GM21737 (cell line): Measurements from ENCODE around the gene NPR1.
"Not testable (repeated sequence)": the region's sequence is repeated elsewhere in the genome, so short reads cannot be mapped to it uniquely, and the experiment has no call there.

Source experiments
- ATAC-seq: cut with Tn5 transposase; IDR thresholded peaks from one replicate; pipeline ENCODE4 v1.9.1; 2021; ENCODE audit warnings: mild to moderate bottlenecking, moderate library complexity; ENCODE audit not compliant: unreplicated experiment

Gene NPR1

DNA sequence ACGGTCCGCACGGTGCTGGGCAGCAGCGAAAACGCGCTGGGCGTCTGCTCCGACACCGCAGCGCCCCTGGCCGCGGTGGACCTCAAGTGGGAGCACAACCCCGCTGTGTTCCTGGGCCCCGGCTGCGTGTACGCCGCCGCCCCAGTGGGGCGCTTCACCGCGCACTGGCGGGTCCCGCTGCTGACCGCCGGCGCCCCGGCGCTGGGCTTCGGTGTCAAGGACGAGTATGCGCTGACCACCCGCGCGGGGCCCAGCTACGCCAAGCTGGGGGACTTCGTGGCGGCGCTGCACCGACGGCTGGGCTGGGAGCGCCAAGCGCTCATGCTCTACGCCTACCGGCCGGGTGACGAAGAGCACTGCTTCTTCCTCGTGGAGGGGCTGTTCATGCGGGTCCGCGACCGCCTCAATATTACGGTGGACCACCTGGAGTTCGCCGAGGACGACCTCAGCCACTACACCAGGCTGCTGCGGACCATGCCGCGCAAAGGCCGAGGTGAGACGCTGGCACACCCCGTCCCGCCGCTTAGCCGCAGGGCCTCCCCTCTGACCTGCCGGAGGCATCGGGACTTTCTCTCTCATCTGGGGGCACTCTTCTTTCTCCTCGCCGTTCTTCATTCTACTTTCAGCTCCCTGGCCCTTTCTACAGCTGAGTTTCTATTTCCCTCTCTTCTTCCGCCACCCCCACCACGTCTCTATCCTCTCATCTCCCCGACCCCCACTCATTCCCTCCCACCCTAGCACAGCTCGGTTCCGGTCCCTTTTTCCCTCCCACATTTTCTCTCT lies 1.0 kb downstream of the NPR1 start:
- no peak for ATAC-seq

DNA sequence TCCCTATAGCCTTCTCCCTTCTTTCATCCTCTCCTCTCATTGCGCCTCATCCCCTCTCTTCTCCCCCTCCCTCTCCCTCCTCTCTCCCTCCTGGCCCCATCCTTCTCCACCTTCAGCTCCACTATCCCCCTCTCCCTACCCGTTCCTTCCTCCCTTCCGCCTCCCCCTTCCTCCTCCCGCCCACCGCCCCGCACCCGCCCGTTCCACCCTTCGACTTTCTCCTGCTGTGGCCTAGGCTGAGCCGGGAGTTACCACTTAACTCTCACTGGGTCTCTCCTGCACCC lies 1.6 kb downstream of the NPR1 start:
- no peak for ATAC-seq

DNA sequence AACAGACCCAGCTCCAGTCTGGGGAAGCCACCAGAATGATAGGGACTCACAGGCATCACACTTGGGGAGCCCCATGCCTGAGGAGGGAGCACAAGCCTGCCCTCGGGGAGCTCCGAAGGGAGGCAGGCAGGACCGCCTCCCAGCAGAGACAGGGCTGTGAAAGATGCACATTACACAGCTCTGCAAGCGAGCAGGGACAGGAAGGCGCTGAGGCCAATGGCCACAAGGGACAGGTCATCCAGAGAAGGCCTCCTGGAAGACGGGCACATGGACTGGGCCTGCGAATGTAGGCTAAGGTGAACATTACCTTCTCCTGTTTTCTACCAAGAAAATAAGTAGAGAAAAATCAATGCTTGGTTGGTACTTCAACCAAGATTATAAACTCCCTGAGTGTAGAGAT lies 4.2 kb downstream of the NPR1 start:
- ATAC-seq, result no peak

DNA sequence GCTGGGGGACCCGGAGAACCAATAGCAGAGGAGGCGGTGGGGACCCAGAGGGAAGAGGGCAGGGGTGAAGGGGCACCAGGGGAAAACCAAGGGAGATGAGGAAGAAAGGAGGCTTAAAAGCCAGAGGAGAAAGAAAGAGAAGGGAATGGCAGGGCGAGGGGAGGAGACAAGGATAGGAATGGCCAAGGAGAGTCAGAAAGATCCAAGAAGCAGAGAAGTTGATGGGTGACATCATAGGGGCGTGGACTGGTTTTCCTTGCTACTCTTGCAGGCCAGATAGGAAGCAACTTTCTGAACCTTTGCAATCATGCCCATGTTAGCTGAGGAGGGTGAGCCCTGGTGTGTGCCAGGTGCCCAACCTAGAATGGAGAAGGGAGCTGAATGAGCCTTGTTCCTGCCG lies 5.4 kb downstream of the NPR1 start:
- no peak for ATAC-seq

DNA sequence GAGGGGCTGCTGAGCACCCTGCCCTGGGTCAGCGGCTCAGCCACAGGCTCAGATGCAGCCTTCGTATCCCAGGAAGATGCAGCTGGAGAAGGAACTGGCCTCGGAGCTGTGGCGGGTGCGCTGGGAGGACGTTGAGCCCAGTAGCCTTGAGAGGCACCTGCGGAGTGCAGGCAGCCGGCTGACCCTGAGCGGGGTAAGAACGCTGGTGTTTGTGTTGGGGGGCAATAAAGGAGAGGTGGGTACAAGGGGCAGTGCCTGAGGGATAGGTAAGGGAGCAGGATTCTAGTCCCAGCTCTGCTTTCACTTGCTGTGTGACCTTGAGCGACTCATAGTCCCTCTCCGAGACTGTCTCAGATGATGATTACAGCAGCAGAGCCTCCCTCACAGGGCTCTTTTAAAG lies 6.4 kb downstream of the NPR1 start:
- no peak for ATAC-seq

DNA sequence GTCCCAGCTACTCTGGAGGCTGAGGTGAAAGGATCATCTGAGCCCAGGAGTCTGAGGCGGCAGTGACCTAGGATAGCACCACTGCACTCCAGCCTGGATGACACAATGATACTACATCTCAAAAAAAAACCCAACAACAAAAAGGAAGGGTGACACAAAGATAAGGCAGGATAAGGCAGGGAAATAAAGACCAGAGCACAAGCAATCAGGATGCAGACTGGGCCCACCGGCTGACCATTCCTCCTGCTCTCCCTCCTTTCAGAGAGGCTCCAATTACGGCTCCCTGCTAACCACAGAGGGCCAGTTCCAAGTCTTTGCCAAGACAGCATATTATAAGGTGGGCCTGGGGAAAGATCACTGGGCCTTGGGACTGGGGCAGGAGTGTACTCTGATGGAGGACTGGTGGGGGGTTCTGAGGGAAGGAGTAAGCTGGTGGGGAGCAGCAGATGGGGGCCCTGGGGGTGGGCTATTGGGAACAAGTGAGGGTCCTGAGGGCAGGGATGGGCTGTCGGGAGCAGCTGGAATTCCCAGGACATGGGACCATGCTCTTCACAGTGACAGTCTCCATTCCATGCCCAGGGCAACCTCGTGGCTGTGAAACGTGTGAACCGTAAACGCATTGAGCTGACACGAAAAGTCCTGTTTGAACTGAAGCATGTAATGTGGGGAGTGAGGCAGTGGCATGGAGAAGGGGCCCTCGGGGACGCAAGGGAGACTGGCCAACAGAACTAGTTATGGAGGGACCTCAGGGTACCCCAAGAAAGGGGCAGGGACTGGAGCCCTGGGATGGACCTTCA lies 7.3 kb downstream of the NPR1 start:
- no peak for ATAC-seq

DNA sequence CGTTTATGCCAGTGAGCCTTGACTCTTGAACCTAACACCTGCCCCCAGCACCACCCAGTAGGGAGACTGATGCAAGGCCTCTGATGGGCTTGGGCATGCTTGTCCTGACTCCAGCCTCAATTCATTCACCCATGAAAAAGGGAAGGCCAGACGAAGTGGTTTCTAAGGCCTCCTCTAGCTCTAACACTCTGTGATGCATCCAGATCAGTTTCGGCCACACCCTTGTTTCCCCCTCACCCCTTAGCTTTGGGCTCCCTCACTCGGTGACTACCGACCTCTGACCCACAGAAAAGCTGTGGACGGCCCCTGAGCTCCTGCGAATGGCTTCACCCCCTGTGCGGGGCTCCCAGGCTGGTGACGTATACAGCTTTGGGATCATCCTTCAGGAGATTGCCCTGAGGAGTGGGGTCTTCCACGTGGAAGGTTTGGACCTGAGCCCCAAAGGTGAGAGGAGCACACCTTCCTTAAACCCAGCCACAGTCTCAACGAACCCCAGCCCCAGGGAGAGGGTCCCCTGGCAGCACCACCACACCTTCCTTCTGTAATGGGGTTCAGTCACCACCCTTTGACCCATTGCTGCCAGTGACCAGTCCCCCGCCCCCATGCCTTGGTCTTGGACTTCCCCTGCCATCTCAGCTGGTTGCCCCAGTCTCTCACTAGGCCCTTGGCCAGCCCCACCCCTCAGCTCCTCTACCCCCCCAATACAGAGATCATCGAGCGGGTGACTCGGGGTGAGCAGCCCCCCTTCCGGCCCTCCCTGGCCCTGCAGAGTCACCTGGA lies 9.0 kb downstream of the NPR1 start:
- no peak for ATAC-seq

DNA sequence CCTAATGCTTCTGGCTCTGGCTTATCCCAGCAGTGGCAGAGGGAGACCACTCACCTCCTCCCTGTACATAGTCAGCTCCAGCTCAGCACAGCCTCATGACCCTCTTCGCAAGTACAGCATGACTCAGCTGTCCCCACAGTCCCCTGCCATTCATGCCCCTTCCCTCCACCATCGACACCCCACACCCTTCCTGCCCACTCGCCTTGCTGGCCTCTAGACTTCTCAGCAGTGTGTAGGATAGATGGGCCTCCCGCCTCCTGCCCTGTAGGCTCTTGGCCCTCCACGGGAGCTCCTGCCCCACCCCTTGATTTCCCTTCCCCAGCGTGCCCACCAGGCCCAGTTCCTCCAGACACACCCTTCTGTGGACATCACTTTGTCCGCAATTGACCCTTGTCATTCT lies 9.8 kb downstream of the NPR1 start:
- ATAC-seq, result no peak

DNA sequence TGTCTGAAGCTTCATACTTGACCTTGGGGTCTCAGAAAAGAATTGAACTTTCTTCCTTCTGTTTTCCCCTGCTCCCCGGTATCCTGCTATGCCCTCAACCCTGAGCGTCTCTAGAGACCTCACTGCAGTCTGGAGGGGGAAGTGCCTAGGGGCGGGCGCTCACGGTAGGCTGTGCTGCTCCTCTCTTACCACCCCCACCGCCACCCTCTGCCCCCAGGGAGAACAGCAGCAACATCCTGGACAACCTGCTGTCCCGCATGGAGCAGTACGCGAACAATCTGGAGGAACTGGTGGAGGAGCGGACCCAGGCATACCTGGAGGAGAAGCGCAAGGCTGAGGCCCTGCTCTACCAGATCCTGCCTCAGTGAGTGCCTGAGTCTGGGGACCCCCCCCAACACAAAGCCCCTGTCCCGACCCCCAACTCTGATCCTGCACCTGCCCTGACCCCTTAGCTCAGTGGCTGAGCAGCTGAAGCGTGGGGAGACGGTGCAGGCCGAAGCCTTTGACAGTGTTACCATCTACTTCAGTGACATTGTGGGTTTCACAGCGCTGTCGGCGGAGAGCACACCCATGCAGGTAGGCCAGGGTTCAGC lies 10.3 kb downstream of the NPR1 start:
- no peak for ATAC-seq

DNA sequence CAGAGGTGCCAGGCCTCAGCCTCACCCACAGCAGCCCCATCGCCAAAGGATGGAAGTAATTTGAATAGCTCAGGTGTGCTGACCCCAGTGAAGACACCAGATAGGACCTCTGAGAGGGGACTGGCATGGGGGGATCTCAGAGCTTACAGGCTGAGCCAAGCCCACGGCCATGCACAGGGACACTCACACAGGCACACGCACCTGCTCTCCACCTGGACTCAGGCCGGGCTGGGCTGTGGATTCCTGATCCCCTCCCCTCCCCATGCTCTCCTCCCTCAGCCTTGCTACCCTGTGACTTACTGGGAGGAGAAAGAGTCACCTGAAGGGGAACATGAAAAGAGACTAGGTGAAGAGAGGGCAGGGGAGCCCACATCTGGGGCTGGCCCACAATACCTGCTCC lies 15.0 kb downstream of the NPR1 start:
- ATAC-seq, result no peak

DNA sequence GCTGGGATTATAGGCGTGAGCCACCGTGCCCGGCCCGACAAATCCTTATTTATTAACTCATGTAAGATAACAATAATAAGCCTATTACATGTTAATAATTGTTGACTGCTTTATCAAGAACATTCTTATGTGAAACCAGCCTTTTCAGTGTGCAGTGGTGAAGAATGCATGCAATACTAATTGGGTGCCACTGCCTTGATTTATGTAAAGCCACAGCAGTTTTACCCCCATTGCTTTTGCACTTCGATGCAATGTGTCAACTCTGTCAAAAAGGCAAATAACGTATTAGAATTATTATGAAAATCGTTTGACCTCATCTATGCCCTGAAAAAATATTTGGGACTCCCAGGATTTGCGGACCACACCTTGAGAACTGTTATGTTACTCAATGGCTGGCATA lies 18.3 kb downstream of the NPR1 start:
- ATAC-seq, result no peak

DNA sequence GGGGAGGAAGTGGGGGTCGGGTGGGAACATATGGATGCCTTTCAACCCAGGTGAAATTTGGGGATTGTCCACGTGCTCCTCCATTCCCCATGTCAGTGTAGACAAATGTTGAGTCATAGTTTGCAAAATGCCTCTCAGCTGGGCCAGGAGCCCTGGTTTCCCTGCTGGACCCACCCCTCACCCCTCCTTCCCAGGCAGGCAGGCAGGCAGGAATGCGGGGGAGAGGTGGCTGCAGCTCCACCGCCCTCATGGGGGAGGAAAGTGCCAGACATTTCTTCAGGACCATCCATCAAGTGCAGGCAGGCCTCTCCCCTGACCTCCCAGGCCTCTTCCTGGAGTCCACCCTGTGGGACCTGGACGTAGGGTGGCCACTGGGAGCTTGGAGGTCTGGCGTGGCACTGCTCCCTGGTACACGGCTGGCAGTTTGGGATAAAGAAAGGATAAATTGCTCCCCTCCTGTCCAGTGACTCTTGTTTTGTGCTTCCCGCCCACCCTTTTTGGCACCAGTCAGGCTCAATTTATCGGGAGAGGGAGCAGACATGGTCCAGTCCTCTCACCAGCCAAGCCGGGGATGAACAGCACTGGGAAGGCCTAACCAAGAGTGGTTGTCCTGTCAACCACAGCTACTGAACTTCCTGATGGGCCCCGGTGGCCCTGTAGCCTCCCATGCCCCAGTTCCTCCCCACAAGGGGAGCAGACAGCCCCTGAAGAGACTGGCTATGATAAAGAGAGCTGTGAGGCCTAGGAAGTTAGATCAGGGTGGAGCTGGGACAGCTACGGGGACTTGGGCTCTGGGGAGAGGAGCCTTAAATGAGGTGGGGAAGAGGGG lies 18.9 kb downstream of the NPR1 start:
- no peak for ATAC-seq

DNA sequence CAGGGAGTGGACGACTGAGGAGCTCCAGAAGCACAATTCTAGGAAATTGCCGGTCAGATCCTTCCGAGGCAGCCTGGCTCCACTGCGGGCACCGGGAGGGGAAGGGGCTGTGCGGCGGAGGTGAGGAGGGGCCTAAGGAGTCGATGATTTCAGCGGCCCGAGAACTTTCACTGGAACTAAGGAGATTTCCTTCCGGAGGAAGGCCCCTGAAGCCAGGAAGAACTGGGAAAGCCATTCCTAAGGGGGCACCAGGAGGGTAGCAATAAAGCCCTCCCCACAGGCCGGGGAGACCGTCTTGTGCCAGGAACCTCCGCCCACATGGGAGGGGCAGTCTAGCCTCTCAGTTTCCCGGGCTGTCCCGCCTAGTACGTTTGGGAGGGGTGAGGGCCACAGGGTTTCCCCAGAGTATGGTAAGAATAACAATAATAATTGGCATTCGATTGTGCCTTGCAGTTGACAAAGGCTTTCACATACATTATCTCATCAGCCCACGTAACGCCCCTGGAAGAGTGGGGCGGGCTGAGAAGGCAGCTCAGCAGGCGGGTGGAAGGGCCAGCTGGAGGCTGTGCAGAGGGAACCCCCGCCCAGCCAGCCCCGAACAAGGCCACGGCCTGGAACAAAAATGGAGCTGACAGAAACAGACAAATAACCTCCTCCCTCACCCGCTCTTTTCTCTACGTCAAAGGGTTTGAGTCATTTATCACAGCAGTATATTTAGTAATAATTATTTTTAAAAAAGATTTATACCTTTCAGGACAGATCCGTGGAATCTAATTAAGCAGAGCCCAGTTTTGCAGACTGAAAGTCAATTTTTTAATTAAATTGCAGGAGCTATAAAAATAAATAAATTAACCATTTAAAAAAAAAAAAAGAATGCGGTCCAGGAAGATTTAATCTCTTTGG lies 19.8 kb downstream of the NPR1 start:
- ATAC-seq, result no peak

DNA sequence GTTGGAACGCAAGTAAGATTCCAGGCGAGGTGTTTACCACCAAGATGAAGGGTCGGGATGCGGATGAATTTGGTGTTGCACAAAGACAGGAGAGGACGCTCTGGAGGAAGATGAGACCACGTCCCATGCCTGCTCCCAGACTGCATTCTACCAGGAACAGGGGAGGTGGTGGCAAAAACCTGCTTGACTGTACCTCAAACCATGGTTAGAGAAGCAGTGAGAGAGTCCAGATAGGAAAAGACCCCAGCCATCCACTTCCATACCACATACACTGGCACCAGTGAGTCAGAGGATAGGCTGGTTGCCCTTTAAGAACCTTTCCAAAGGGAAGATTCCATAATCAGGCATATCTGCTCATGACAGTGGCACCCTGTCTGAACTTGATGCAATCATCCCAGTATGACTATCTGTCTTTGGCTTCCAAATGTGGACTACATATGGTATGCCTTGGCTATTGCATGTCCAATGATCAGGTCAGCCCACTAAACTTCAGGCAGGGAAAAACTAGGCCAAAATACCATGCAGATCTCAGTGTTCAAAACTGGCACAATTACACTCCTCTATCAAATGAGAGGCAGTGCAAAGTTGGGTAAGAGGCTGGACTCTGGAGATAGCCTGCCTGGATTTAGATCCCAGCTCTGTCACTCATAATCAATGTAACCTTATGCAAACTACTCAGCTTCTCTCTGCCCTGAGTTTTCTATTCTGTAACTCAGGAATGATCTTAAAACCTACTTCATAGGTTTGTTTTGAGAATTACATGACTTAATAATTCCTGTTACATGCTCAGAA lies 20.6 kb downstream of the NPR1 start:
- ATAC-seq, result no peak

DNA sequence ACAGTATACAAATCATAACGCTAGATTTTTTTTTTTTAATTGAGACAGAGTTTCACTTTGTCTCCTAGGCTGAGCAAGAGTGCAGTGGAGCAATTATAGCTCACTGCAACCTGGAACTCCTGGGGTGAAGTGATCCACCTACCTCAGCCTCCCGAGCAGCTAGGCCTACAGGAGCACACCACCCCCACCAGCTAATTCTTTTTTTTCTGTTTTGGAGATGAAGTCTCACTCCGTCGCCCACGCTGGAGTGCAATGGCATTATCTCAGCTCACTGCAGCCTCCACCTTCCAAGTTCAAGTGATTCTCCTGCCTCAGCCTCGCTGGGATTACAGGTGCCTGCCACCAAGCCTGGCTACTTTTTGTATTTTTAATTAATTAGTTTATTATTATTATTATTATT lies 21.3 kb downstream of the NPR1 start:
- no peak for ATAC-seq

DNA sequence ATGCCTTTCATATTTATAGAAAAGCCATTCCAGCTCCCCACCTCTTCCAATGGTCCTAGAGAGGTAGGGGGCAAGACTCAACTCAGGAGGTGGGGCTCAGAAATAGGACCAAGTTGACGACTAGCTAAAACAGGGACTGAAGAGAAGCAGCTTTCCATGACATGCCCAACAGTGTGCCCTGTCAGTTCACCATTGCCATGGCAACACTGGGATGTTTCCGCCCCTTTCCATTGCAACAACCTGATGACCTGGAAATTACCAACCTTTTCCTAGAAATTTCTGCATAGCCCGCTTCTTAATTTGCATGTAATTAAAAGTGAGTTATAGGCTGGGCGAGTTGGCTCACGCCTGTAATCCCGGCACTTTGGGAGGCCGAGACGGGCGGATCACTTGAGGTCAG lies 27.0 kb downstream of the NPR1 start:
- ATAC-seq, result no peak

DNA sequence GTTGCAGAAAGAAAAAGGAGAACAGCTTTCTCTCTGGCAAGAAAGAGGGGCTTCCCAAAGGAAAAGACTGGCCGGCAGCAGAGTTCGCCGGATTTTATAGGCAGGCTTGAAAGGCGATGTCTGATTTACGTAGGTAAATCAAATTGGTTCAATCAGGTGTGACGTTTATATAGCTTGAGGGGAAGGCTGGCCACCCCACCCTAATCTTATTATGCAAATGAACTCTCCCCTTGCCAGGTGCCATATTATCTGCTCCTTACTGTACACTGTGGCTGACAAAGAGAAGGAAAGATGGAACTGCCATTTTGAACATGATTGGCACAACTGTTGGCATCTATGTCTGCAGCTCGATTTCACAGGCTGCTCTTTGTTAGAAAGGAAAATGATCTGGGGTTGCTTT lies 32.5 kb downstream of the NPR1 start:
- ATAC-seq, result no peak

DNA sequence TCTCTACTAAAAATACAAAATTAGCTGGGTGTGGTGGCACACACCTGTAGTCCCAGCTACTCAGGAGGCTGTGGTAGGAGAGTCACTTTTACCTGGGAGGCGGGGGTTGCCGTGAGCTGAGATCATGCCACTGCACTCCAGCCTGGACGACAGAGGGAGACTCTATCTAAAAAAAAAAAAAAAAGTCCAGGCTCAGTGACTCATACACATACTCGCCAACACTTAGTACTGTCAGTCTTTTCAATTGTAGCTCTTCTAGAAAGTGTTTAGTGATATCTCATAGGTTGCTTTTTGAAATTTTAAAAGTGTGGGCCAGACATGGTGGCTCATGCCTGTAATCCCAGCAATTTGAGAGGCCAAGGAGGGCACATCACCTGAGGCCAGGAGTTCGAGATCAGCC lies 37.7 kb downstream of the NPR1 start:
- not testable (repeated sequence) for ATAC-seq

DNA sequence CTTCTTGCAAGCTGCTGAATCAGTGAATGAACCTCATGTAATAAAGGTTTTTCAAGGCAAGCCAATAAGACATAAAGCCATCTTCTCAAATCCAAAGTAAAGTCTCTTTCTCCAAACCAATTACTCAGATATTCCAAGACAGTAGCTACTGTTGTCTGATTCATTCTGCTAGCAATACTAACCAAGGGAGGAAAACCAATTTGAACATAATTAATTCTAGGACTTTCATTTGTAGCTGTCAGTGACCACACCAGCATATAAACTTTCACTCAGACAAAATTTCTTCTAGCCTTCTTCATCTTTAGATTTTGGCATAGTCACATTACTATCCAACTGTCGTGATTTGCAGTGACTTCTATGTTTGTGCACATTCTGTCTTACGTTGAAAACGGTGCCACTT lies 38.8 kb downstream of the NPR1 start:
- ATAC-seq, result no peak
